Loucy (cell line): ENCODE results near the gene DSE.

Source experiments
- CTCF ChIP-seq: fragments of 200-600 bp; sonication (generic); conservative IDR thresholded peaks from 2 replicates; pipeline ENCODE4 v1.5.1; 2014; ENCODE audit warnings: mild to moderate bottlenecking, antibody characterized with exemption, low read length
- EZH2phosphoT487 ChIP-seq: fragments of 200-600 bp; IDR thresholded peaks from 2 replicates; pipeline ENCODE4 v1.6.1; 2018; ENCODE audit warnings: antibody characterized with exemption, mild to moderate bottlenecking, moderate library complexity, borderline replicate concordance

- TF ChIP-seq CTCF, result no peak
- no peak for TF ChIP-seq EZH2phosphoT487
Observed at GRCh38 chr6:116352515-116353471, 18.0 kb upstream of the DSE start.
